Kidney epithelial cell (primary cell): ENCODE results near the gene CYBC1. TPM values are rescaled to one million over a fixed set of nuclear protein-coding genes. Genes with fewer than 3 reads are reported as not detected.

Experiments used
- DNase-seq: peaks from one replicate; pipeline ENCODE4 v3.0.0-alpha.2; 2010; ENCODE audit warnings: low read depth
- H3K27me3 ChIP-seq: 2 replicates; pipeline ENCODE4 v1.6.0; 2011; ENCODE audit warnings: low read length; ENCODE audit not compliant: control insufficient read depth, insufficient read depth
- H3K36me3 ChIP-seq: 2 replicates; pipeline ENCODE4 v1.5.1; 2011; ENCODE audit warnings: low read length; ENCODE audit not compliant: control insufficient read depth, insufficient read depth
- H3K4me3 ChIP-seq: 2 replicates; pipeline ENCODE4 v1.5.1; 2011; ENCODE audit warnings: low read depth, mild to moderate bottlenecking, control low read depth, low read length
- CTCF ChIP-seq: IDR thresholded peaks from 2 replicates; pipeline ENCODE4 v1.5.1; 2011; ENCODE audit warnings: mild to moderate bottlenecking, moderate library complexity, low read length, control low read depth, inconsistent platforms; ENCODE audit not compliant: insufficient read depth, poor library complexity, severe bottlenecking
- total RNA-seq: library from RNA; depleted of rRNA; stranded (reverse); fragments of >200 nt; gene quantifications from 2 replicates; pipeline ENCODE4 v1.2.3, GENCODE V29; 2015

Gene CYBC1
- total RNA-seq, 1 donor from 2014 or later = 76.0 TPM

GRCh38 chr17:82474223-82475010 is 23.9 kb upstream of the CYBC1 start:
- no peak overlapping the region for H3K4me3 ChIP-seq
- DNase-seq = no peak
- no peaks in the 10 kb centered on the region for H3K27me3 ChIP-seq
- TF ChIP-seq CTCF = no peak
- no peaks in the 10 kb centered on the region for H3K36me3 ChIP-seq

GRCh38 chr17:82470065-82470464 is 19.5 kb upstream of the CYBC1 start:
- DNase-seq = no peak
- no peaks in the 10 kb centered on the region for H3K27me3 ChIP-seq
- H3K36me3 ChIP-seq = peaks cover 3% of the 10 kb centered on the region

GRCh38 chr17:82468692-82469091 is 18.1 kb upstream of the CYBC1 start:
- no peaks in the 10 kb centered on the region for H3K27me3 ChIP-seq
- H3K4me3 ChIP-seq = no peak overlapping the region
- DNase-seq = no peak
- TF ChIP-seq CTCF = no peak
- H3K36me3 ChIP-seq = peaks cover 3% of the 10 kb centered on the region

More at GRCh38 chr17:82470065-82470464, 19.5 kb upstream of the CYBC1 start:
- TF ChIP-seq CTCF = no peak
- H3K4me3 ChIP-seq = no peak overlapping the region

GRCh38 chr17:82465023-82465603 is 14.6 kb upstream of the CYBC1 start:
- no peak for DNase-seq

GRCh38 chr17:82464567-82464929 is 14.0 kb upstream of the CYBC1 start:
- no peaks in the 10 kb centered on the region for H3K27me3 ChIP-seq
- H3K4me3 ChIP-seq = no peak overlapping the region
- TF ChIP-seq CTCF = no peak
- DNase-seq = no peak
- H3K36me3 ChIP-seq = peaks cover 5% of the 10 kb centered on the region

More at GRCh38 chr17:82465023-82465603, 14.6 kb upstream of the CYBC1 start:
- TF ChIP-seq CTCF = no peak
- H3K36me3 ChIP-seq = peaks cover 5% of the 10 kb centered on the region
- no peaks in the 10 kb centered on the region for H3K27me3 ChIP-seq
- H3K4me3 ChIP-seq = no peak overlapping the region
